Ureter (tissue), 1 donor: ENCODE measurements around the gene ZRANB3. TPM values are rescaled to one million over a fixed set of nuclear protein-coding genes. Genes with fewer than 3 reads are reported as not detected.
"Not testable (repeated sequence)": the region's sequence is repeated elsewhere in the genome, so short reads cannot be mapped to it uniquely, and the experiment has no call there.

Experiments used
- DNase-seq: peaks from one replicate; pipeline ENCODE4 v3.0.0-alpha.2; 2020; ENCODE audit warnings: low spot score
- total RNA-seq: library from RNA; stranded (reverse); gene quantifications from one replicate; pipeline ENCODE4 v1.2.4, GENCODE V29; 2023
- donor health status: DM: yes; HTN: yes; CAD: no.

ZRANB3 gene
- total RNA-seq, 1 donor from 2014 or later: 16.5 TPM

GRCh38 chr2:135327146-135327545, 203.9 kb downstream of the ZRANB3 start:
- no peak for DNase-seq

- DNase-seq: no peak
These were observed 210.3 kb downstream of the ZRANB3 start for GRCh38 chr2:135320465-135321355.

GRCh38 chr2:135318808-135319207, 212.2 kb downstream of the ZRANB3 start:
- no peak for DNase-seq

GRCh38 chr2:135317375-135317774, 213.6 kb downstream of the ZRANB3 start:
- DNase-seq: no peak

- DNase-seq: no peak
These were observed 219.1 kb downstream of the ZRANB3 start for GRCh38 chr2:135311962-135312361.

GRCh38 chr2:135311268-135311667, 219.8 kb downstream of the ZRANB3 start:
- DNase-seq: no peak

- no peak for DNase-seq
These were observed 226.3 kb downstream of the ZRANB3 start for GRCh38 chr2:135304694-135305093.

- DNase-seq: no peak
These were observed 231.3 kb downstream of the ZRANB3 start for GRCh38 chr2:135299658-135300244.

GRCh38 chr2:135299165-135299564, 231.9 kb downstream of the ZRANB3 start:
- no peak for DNase-seq

- not testable (repeated sequence) for DNase-seq
These were observed 243.9 kb downstream of the ZRANB3 start for GRCh38 chr2:135287121-135287520.

- no peak for DNase-seq
These were observed 245.6 kb downstream of the ZRANB3 start for GRCh38 chr2:135285391-135285790.

- no peak for DNase-seq
These were observed 249.6 kb downstream of the ZRANB3 start for GRCh38 chr2:135281379-135281778.

- no peak for DNase-seq
These were observed 251.8 kb downstream of the ZRANB3 start for GRCh38 chr2:135279209-135279608.

- no peak for DNase-seq
These were observed 254.5 kb downstream of the ZRANB3 start for GRCh38 chr2:135276525-135276924.

- no peak for DNase-seq
These were observed 260.0 kb downstream of the ZRANB3 start for GRCh38 chr2:135271006-135271405.

GRCh38 chr2:135265960-135266490, 265.0 kb downstream of the ZRANB3 start:
- no peak for DNase-seq

- DNase-seq: no peak
These were observed 271.9 kb downstream of the ZRANB3 start for GRCh38 chr2:135259123-135259522.

- no peak for DNase-seq
These were observed 272.8 kb downstream of the ZRANB3 start for GRCh38 chr2:135258193-135258592.

GRCh38 chr2:135257383-135258090, 273.5 kb downstream of the ZRANB3 start:
- DNase-seq: no peak

- DNase-seq: no peak
These were observed 274.3 kb downstream of the ZRANB3 start for GRCh38 chr2:135256531-135257260.

- no peak for DNase-seq
These were observed 275.8 kb downstream of the ZRANB3 start for GRCh38 chr2:135255208-135255607.
